NCI-H2196 (cell line): ENCODE measurements around the gene OR10H1.
"Not testable (repeated sequence)": the region's sequence is repeated elsewhere in the genome, so short reads cannot be mapped to it uniquely, and the experiment has no call there.

Experiments
- DNase-seq: peaks from one replicate; lab custom pipeline; 2025; ENCODE audit not compliant: unreplicated experiment; lab: John Stamatoyannopoulos, UW

OR10H1 gene

GRCh38 chr19:15776264-15776663, 39.2 kb downstream of the OR10H1 start:
- no peak for DNase-seq

GRCh38 chr19:15775249-15775648, 40.2 kb downstream of the OR10H1 start:
- DNase-seq = no peak

GRCh38 chr19:15774159-15774558, 41.3 kb downstream of the OR10H1 start:
- DNase-seq = not testable (repeated sequence)

- DNase-seq = no peak
Measured at GRCh38 chr19:15769586-15769985, 45.9 kb downstream of the OR10H1 start.

- DNase-seq = no peak
Measured at GRCh38 chr19:15759962-15760565, 55.4 kb downstream of the OR10H1 start.

GRCh38 chr19:15758379-15758778, 57.1 kb downstream of the OR10H1 start:
- no peak for DNase-seq
